HEK293T (cell line): ENCODE measurements around the gene RGS3.

ENCODE experiments used
- CTCF ChIA-PET: fragments of 350-600 bp; formaldehyde crosslinking; extraction: SDS; loops from one replicate; lab custom pipeline; 2021; ENCODE audit warnings: antibody characterized with exemption, inconsistent platforms; lab: Yijun Ruan, JAX
- POLR2A ChIA-PET: fragments of 350-600 bp; formaldehyde crosslinking; extraction: SDS; loops from one replicate; lab custom pipeline; 2020; ENCODE audit warnings: antibody characterized with exemption, inconsistent platforms; lab: Yijun Ruan, JAX
- DNase-seq: peaks from one replicate; pipeline ENCODE4 v3.0.0; 2012; ENCODE audit warnings: mixed read lengths; ENCODE audit errors: extremely low spot score
- ARNT ChIP-seq: fragments of 450-650 bp; IDR thresholded peaks from 2 replicates; pipeline ENCODE4 v1.6.1; 2017; ENCODE audit warnings: mild to moderate bottlenecking
- BHLHE40 ChIP-seq: fragments of 450-650 bp; IDR thresholded peaks from 2 replicates; pipeline ENCODE4 v1.6.1; 2016; ENCODE audit warnings: mild to moderate bottlenecking, moderate library complexity, borderline replicate concordance
- CTBP1 ChIP-seq: fragments of 450-650 bp; IDR thresholded peaks from 2 replicates; pipeline ENCODE4 v1.6.1; 2016; ENCODE audit warnings: borderline replicate concordance
- ELF4 ChIP-seq: fragments of 450-650 bp; IDR thresholded peaks from 2 replicates; pipeline ENCODE4 v1.6.1; 2017; ENCODE audit warnings: antibody characterized with exemption
- FOXA1 ChIP-seq: fragments of 450-650 bp; IDR thresholded peaks from 2 replicates; pipeline ENCODE4 v1.6.1; 2016; ENCODE audit warnings: mild to moderate bottlenecking
- FOXK2 ChIP-seq: fragments of 450-650 bp; IDR thresholded peaks from 2 replicates; pipeline ENCODE4 v1.6.1; 2016; ENCODE audit warnings: mild to moderate bottlenecking
- FOXM1 ChIP-seq: fragments of 450-650 bp; IDR thresholded peaks from 2 replicates; pipeline ENCODE4 v1.6.1; 2017; ENCODE audit warnings: mild to moderate bottlenecking, borderline replicate concordance
- HDGF ChIP-seq: fragments of 450-650 bp; IDR thresholded peaks from 2 replicates; pipeline ENCODE4 v1.6.1; 2017; ENCODE audit warnings: antibody characterized with exemption, borderline replicate concordance
- L3MBTL2 ChIP-seq: fragments of 450-650 bp; conservative IDR thresholded peaks from 2 replicates; pipeline ENCODE4 v1.6.1; 2016; ENCODE audit warnings: mild to moderate bottlenecking
- LEF1 ChIP-seq: fragments of 450-650 bp; IDR thresholded peaks from 2 replicates; pipeline ENCODE4 v1.6.1; 2017; ENCODE audit warnings: mild to moderate bottlenecking, borderline replicate concordance
- NFRKB ChIP-seq: fragments of 450-650 bp; IDR thresholded peaks from 2 replicates; pipeline ENCODE4 v1.6.1; 2016; ENCODE audit warnings: mild to moderate bottlenecking, moderate library complexity
- PKNOX1 ChIP-seq: fragments of 450-650 bp; IDR thresholded peaks from 2 replicates; pipeline ENCODE4 v1.6.1; 2016
- SP1 ChIP-seq: fragments of 450-650 bp; IDR thresholded peaks from 2 replicates; pipeline ENCODE4 v1.6.1; 2017
- SUZ12 ChIP-seq: fragments of 450-650 bp; IDR thresholded peaks from 2 replicates; pipeline ENCODE4 v1.6.1; 2016; ENCODE audit warnings: mild to moderate bottlenecking
- TARDBP ChIP-seq: fragments of 450-650 bp; IDR thresholded peaks from 2 replicates; pipeline ENCODE4 v1.6.1; 2016
- ZNF384 ChIP-seq: fragments of 450-650 bp; IDR thresholded peaks from 2 replicates; pipeline ENCODE4 v1.6.1; 2016

Gene RGS3

GRCh38 chr9:113588242-113588810, 124.8 kb downstream of the RGS3 start:
- POLR2A ChIA-PET: interaction anchor here (0.6 to 2.0 kb wide), 4 partner anchors 10 to 314 kb away, joined by 3 to 6 read pairs (median 4); partner anchors contain the start of genes C9orf43, CDC26 and POLE3
- TF ChIP-seq SP1 (no peak), HDGF (no peak), FOXA1 (no peak), BHLHE40 (no peak), FOXK2 (no peak), ZNF384 (no peak), L3MBTL2 (no peak), SUZ12 (no peak), CTBP1 (no peak), TARDBP (no peak), FOXM1 (no peak), PKNOX1 (no peak), NFRKB (no peak), ARNT (no peak), ELF4 (no peak), LEF1 (no peak)
- CTCF ChIA-PET: interaction anchor here (0.7 to 10.5 kb wide), 6 partner anchors 9 to 314 kb away, joined by 3 to 200 read pairs (median 9); partner anchors contain the start of genes CDC26 and PRPF4
- DNase-seq: no peak

GRCh38 chr9:113588936-113589335, 125.4 kb downstream of the RGS3 start:
- ChIA-PET POLR2A (interaction anchor here (0.6 to 2.0 kb wide), 4 partner anchors 10 to 314 kb away, joined by 3 to 6 read pairs (median 4); partner anchors contain the start of genes C9orf43, CDC26 and POLE3), CTCF (interaction anchor here (0.7 to 10.5 kb wide), 6 partner anchors 10 to 314 kb away, joined by 3 to 200 read pairs (median 9); partner anchors contain the start of genes CDC26 and PRPF4)
- TF ChIP-seq ZNF384: no peak
- TF ChIP-seq FOXK2: no peak
- TF ChIP-seq SUZ12: no peak
- no peak for TF ChIP-seq ELF4
- no peak for TF ChIP-seq PKNOX1
- TF ChIP-seq FOXM1: no peak
- TF ChIP-seq NFRKB: no peak
- TF ChIP-seq ARNT: no peak
- no peak for TF ChIP-seq LEF1
- no peak for TF ChIP-seq CTBP1
- no peak for TF ChIP-seq BHLHE40
- no peak for DNase-seq

- no peak for DNase-seq
- TF ChIP-seq PKNOX1 (no peak), BHLHE40 (no peak), ELF4 (no peak), ZNF384 (no peak), HDGF (no peak), SUZ12 (no peak), FOXM1 (no peak), FOXA1 (no peak), TARDBP (no peak), L3MBTL2 (no peak), CTBP1 (no peak), ARNT (no peak)
- POLR2A ChIA-PET: interaction anchor here (0.8 to 1.4 kb wide), 2 partner anchors 179 to 315 kb away, joined by 3 to 6 read pairs; partner anchors contain the start of genes C9orf43, CDC26 and POLE3
- CTCF ChIA-PET: interaction anchor here (0.6 to 10.5 kb wide), 4 partner anchors 67 to 143 kb away, joined by 3 to 200 read pairs (median 22); no protein-coding TSS in a partner anchor
These were observed 125.9 kb downstream of the RGS3 start for GRCh38 chr9:113589407-113589806.

GRCh38 chr9:113589890-113590289, 126.4 kb downstream of the RGS3 start:
- DNase-seq: no peak
- TF ChIP-seq ZNF384 (no peak), HDGF (no peak), ELF4 (no peak), BHLHE40 (no peak), PKNOX1 (no peak), FOXA1 (no peak), NFRKB (no peak), CTBP1 (no peak), LEF1 (no peak), TARDBP (no peak), FOXK2 (no peak), ARNT (no peak), FOXM1 (no peak), L3MBTL2 (no peak), SUZ12 (no peak), SP1 (no peak)
- POLR2A ChIA-PET: no interaction called here

GRCh38 chr9:113590389-113590788, 126.9 kb downstream of the RGS3 start:
- ChIA-PET POLR2A (no interaction called here), CTCF (interaction anchor here (1.7 to 10.5 kb wide), 4 partner anchors 60 to 144 kb away, joined by 5 to 200 read pairs (median 22); no protein-coding TSS in a partner anchor)
- TF ChIP-seq TARDBP: no peak
- no peak for TF ChIP-seq SUZ12
- TF ChIP-seq HDGF: no peak
- TF ChIP-seq ELF4: no peak
- no peak for TF ChIP-seq SP1
- no peak for TF ChIP-seq ZNF384
- no peak for TF ChIP-seq FOXK2
- TF ChIP-seq BHLHE40: no peak
- TF ChIP-seq CTBP1: no peak
- no peak for TF ChIP-seq FOXA1
- no peak for TF ChIP-seq PKNOX1
- TF ChIP-seq ARNT: no peak
- no peak for TF ChIP-seq FOXM1
- TF ChIP-seq NFRKB: no peak
- no peak for TF ChIP-seq LEF1
- TF ChIP-seq L3MBTL2: no peak
- DNase-seq: no peak

More at GRCh38 chr9:113589890-113590289, 126.4 kb downstream of the RGS3 start:
- CTCF ChIA-PET: interaction anchor here (0.6 to 10.5 kb wide), 4 partner anchors 66 to 144 kb away, joined by 3 to 200 read pairs (median 22); no protein-coding TSS in a partner anchor
